Measurements from ENCODE around the gene ATL1. TPM values are rescaled to one million over a fixed set of nuclear protein-coding genes. Genes with fewer than 3 reads are reported as not detected.
"Not testable (repeated sequence)": the region's sequence is repeated elsewhere in the genome, so short reads cannot be mapped to it uniquely, and the experiment has no call there.

Gene ATL1
- total RNA-seq, 4 donors from 2014 or later, result 13.5 to 34.7 (median 23.3) TPM

GRCh38 chr14:50657753-50658152 is 97.8 kb downstream of the ATL1 start:
- no peak for DNase-seq (ENCODE audit: low spot score in 2 of 2)
- Histone ChIP-seq H3K4me1 (peaks cover 0 to 74% (median 19%) of the 10 kb centered on the region in 4 donors), H3K9me3 (no peaks in the 10 kb centered on the region), H3K36me3 (no peaks in the 10 kb centered on the region), H3K27me3 (no peaks in the 10 kb centered on the region), H3K4me3 (peak overlapping the region in 1 of 4 donors; percentile 10), H3K27ac (peak overlapping the region in 3 of 4 donors; percentile 35 to 85 (median 73))
- TF ChIP-seq CTCF (IDR thresholded peaks at IDR 0.05) (no peak), EP300 (IDR thresholded peaks at IDR 0.05) (no peak), POLR2A (IDR thresholded peaks at IDR 0.05) (no peak)
- WGBS, 2 donors, result 12 to 20% methylated on average over 2 of the region's 2 CpGs

- Histone ChIP-seq H3K27ac (peak overlapping the region; percentile 16 to 85 (median 54)), H3K36me3 (no peaks in the 10 kb centered on the region), H3K4me3 (peak overlapping the region in 1 of 4 donors; percentile 10), H3K27me3 (no peaks in the 10 kb centered on the region), H3K9me3 (no peaks in the 10 kb centered on the region), H3K4me1 (peaks cover 0 to 74% (median 19%) of the 10 kb centered on the region in 4 donors)
- DNase-seq (ENCODE audit: low spot score in 2 of 2), result no peak
- TF ChIP-seq POLR2A (IDR thresholded peaks at IDR 0.05) (no peak), EP300 (IDR thresholded peaks at IDR 0.05) (peak in 1 of 2 donors; percentile 52), CTCF (IDR thresholded peaks at IDR 0.05) (no peak)
- WGBS, 2 donors, result 15% methylated on average over 6 of the region's 6 CpGs
Measured at GRCh38 chr14:50658203-50658602, 98.3 kb downstream of the ATL1 start.

GRCh38 chr14:50659327-50659974 is 99.5 kb downstream of the ATL1 start:
- Histone ChIP-seq H3K9me3 (no peaks in the 10 kb centered on the region), H3K27ac (peak overlapping the region in 2 of 4 donors; percentile 73 to 85), H3K36me3 (no peaks in the 10 kb centered on the region), H3K4me1 (peaks cover 0 to 77% (median 24%) of the 10 kb centered on the region in 4 donors), H3K27me3 (no peaks in the 10 kb centered on the region), H3K4me3 (no peak overlapping the region)
- 76 to 84% methylated on average over 6 of the region's 6 CpGs for WGBS, 2 donors
- no peak for TF ChIP-seq EP300 (IDR thresholded peaks at IDR 0.05)
- no peak for TF ChIP-seq POLR2A (IDR thresholded peaks at IDR 0.05)
- no peak for TF ChIP-seq CTCF (IDR thresholded peaks at IDR 0.05)
- no peak for DNase-seq (ENCODE audit: low spot score in 2 of 2)

- H3K36me3 ChIP-seq; H3K9me3 ChIP-seq; H3K27ac ChIP-seq; H3K4me3 ChIP-seq; H3K27me3 ChIP-seq; DNase-seq (ENCODE audit: low spot score in 2 of 2): not testable (repeated sequence)
- WGBS, 2 donors, result 92 to 94% methylated on average over 2 of the region's 2 CpGs
- H3K4me1 ChIP-seq, result peaks cover 0 to 59% (median 25%) of the 10 kb centered on the region in 4 donors
Measured at GRCh38 chr14:50664579-50664978, 104.6 kb downstream of the ATL1 start.

GRCh38 chr14:50665300-50665699 is 105.4 kb downstream of the ATL1 start:
- H3K27me3 ChIP-seq; H3K36me3 ChIP-seq; H3K4me3 ChIP-seq; H3K27ac ChIP-seq; DNase-seq (ENCODE audit: low spot score in 2 of 2); H3K9me3 ChIP-seq: not testable (repeated sequence)
- peaks cover 0 to 60% (median 22%) of the 10 kb centered on the region in 4 donors for H3K4me1 ChIP-seq
- WGBS, 2 donors, result 72% methylated on average over 5 of the region's 5 CpGs

GRCh38 chr14:50666772-50667683 is 107.1 kb downstream of the ATL1 start:
- peak overlapping the region; percentile 68 to 90 (median 72) for H3K4me3 ChIP-seq
- 1 to 2% methylated on average over 20 of the region's 20 CpGs for WGBS, 2 donors

More at GRCh38 chr14:50666772-50667683, 107.1 kb downstream of the ATL1 start:
- Histone ChIP-seq H3K9me3 (no peaks in the 10 kb centered on the region), H3K36me3 (no peaks in the 10 kb centered on the region), H3K27me3 (no peaks in the 10 kb centered on the region), H3K4me1 (peaks cover 0 to 59% (median 22%) of the 10 kb centered on the region in 4 donors), H3K27ac (peak overlapping the region; percentile 90 to 96 (median 92))
- peak in 1 of 2 donors; percentile 53 for DNase-seq (ENCODE audit: low spot score in 2 of 2)
- no peak for TF ChIP-seq CTCF (IDR thresholded peaks at IDR 0.05)
- peak in 1 of 2 donors; percentile 81 for TF ChIP-seq EP300 (IDR thresholded peaks at IDR 0.05)
- peak in 1 of 2 donors; percentile 32 for TF ChIP-seq POLR2A (IDR thresholded peaks at IDR 0.05)
